ENCODE data around the gene MGLL. TPM values are rescaled to one million over a fixed set of nuclear protein-coding genes. Genes with fewer than 3 reads are reported as not detected.

The MGLL gene
- total and polyA plus RNA-seq, 2 donors = 23.4 to 83.0 TPM

- Histone ChIP-seq H3K4me1 (ENCODE audit: insufficient read depth) (no peaks in the 10 kb centered on the region), H3K36me3 (ENCODE audit: insufficient read depth) (no peaks in the 10 kb centered on the region), H3K4me3 (ENCODE audit: low read depth, low read length) (no peak overlapping the region), H3K27ac (ENCODE audit: low read depth) (no peak overlapping the region)
- no peak for DNase-seq (ENCODE audit: extremely low spot score)
- WGBS = 83% methylated on average over 8 of the region's 8 CpGs
Observed at GRCh38 chr3:127764301-127764700, 58.0 kb downstream of the MGLL start.

GRCh38 chr3:127763816-127764215 is 58.5 kb downstream of the MGLL start:
- Histone ChIP-seq H3K36me3 (ENCODE audit: insufficient read depth) (no peaks in the 10 kb centered on the region), H3K4me3 (ENCODE audit: low read depth, low read length) (no peak overlapping the region), H3K27ac (ENCODE audit: low read depth) (no peak overlapping the region), H3K4me1 (ENCODE audit: insufficient read depth) (no peaks in the 10 kb centered on the region)
- DNase-seq (ENCODE audit: extremely low spot score) = no peak
- WGBS = 47% methylated on average over 7 of the region's 7 CpGs

- Histone ChIP-seq H3K4me3 (ENCODE audit: low read depth, low read length) (no peak overlapping the region), H3K27ac (ENCODE audit: low read depth) (no peak overlapping the region), H3K36me3 (ENCODE audit: insufficient read depth) (no peaks in the 10 kb centered on the region), H3K4me1 (ENCODE audit: insufficient read depth) (no peaks in the 10 kb centered on the region)
- 83% methylated on average over 8 of the region's 8 CpGs for WGBS
- no peak for DNase-seq (ENCODE audit: extremely low spot score)
Observed at GRCh38 chr3:127763337-127763736, 59.0 kb downstream of the MGLL start.

GRCh38 chr3:127762787-127763105 is 59.6 kb downstream of the MGLL start:
- Histone ChIP-seq H3K36me3 (ENCODE audit: insufficient read depth) (no peaks in the 10 kb centered on the region), H3K27ac (ENCODE audit: low read depth) (no peak overlapping the region), H3K4me3 (ENCODE audit: low read depth, low read length) (no peak overlapping the region), H3K4me1 (ENCODE audit: insufficient read depth) (no peaks in the 10 kb centered on the region)
- WGBS = 93% methylated on average over 1 of the region's 1 CpG
- DNase-seq (ENCODE audit: extremely low spot score) = no peak

GRCh38 chr3:127762077-127762786 is 60.1 kb downstream of the MGLL start:
- DNase-seq (ENCODE audit: extremely low spot score) = no peak
- Histone ChIP-seq H3K4me3 (ENCODE audit: low read depth, low read length) (no peak overlapping the region), H3K36me3 (ENCODE audit: insufficient read depth) (no peaks in the 10 kb centered on the region), H3K27ac (ENCODE audit: low read depth) (no peak overlapping the region), H3K4me1 (ENCODE audit: insufficient read depth) (no peaks in the 10 kb centered on the region)
- 30% methylated on average over 15 of the region's 15 CpGs for WGBS

- 76% methylated on average over 12 of the region's 12 CpGs for WGBS
- no peak for DNase-seq (ENCODE audit: extremely low spot score)
- no peaks in the 10 kb centered on the region for H3K4me1 ChIP-seq (ENCODE audit: insufficient read depth)
- no peak overlapping the region for H3K27ac ChIP-seq (ENCODE audit: low read depth)
- no peaks in the 10 kb centered on the region for H3K36me3 ChIP-seq (ENCODE audit: insufficient read depth)
- no peak overlapping the region for H3K4me3 ChIP-seq (ENCODE audit: low read depth, low read length)
Observed at GRCh38 chr3:127761441-127761801, 60.9 kb downstream of the MGLL start.

GRCh38 chr3:127760791-127761440 is 61.4 kb downstream of the MGLL start:
- no peak overlapping the region for H3K4me3 ChIP-seq (ENCODE audit: low read depth, low read length)
- no peak overlapping the region for H3K27ac ChIP-seq (ENCODE audit: low read depth)
- peaks cover 1% of the 10 kb centered on the region for H3K4me1 ChIP-seq (ENCODE audit: insufficient read depth)
- no peaks in the 10 kb centered on the region for H3K36me3 ChIP-seq (ENCODE audit: insufficient read depth)
- 83% methylated on average over 13 of the region's 13 CpGs for WGBS
- DNase-seq (ENCODE audit: extremely low spot score) = no peak

- H3K27ac ChIP-seq (ENCODE audit: low read depth) = no peak overlapping the region
- H3K36me3 ChIP-seq (ENCODE audit: insufficient read depth) = no peaks in the 10 kb centered on the region
- no peak overlapping the region for H3K4me3 ChIP-seq (ENCODE audit: low read depth, low read length)
- 67% methylated on average over 14 of the region's 14 CpGs for WGBS
- DNase-seq (ENCODE audit: extremely low spot score) = no peak
- peaks cover 1% of the 10 kb centered on the region for H3K4me1 ChIP-seq (ENCODE audit: insufficient read depth)
Observed at GRCh38 chr3:127760361-127760760, 62.0 kb downstream of the MGLL start.

- 72% methylated on average over 8 of the region's 8 CpGs for WGBS
- Histone ChIP-seq H3K27ac (ENCODE audit: low read depth) (no peak overlapping the region), H3K4me1 (ENCODE audit: insufficient read depth) (peaks cover 1% of the 10 kb centered on the region), H3K36me3 (ENCODE audit: insufficient read depth) (no peaks in the 10 kb centered on the region), H3K4me3 (ENCODE audit: low read depth, low read length) (no peak overlapping the region)
- no peak for DNase-seq (ENCODE audit: extremely low spot score)
Observed at GRCh38 chr3:127759826-127760225, 62.5 kb downstream of the MGLL start.

GRCh38 chr3:127758013-127758412 is 64.3 kb downstream of the MGLL start:
- 94% methylated on average over 3 of the region's 3 CpGs for WGBS
- peaks cover 1% of the 10 kb centered on the region for H3K4me1 ChIP-seq (ENCODE audit: insufficient read depth)
- no peaks in the 10 kb centered on the region for H3K36me3 ChIP-seq (ENCODE audit: insufficient read depth)
- no peak for DNase-seq (ENCODE audit: extremely low spot score)
- H3K27ac ChIP-seq (ENCODE audit: low read depth) = peak overlapping the region; percentile 11
- H3K4me3 ChIP-seq (ENCODE audit: low read depth, low read length) = no peak overlapping the region

- H3K36me3 ChIP-seq (ENCODE audit: insufficient read depth) = no peaks in the 10 kb centered on the region
- H3K4me1 ChIP-seq (ENCODE audit: insufficient read depth) = peaks cover 1% of the 10 kb centered on the region
- no peak overlapping the region for H3K4me3 ChIP-seq (ENCODE audit: low read depth, low read length)
- no peak overlapping the region for H3K27ac ChIP-seq (ENCODE audit: low read depth)
- WGBS = 93% methylated on average over 12 of the region's 12 CpGs
- DNase-seq (ENCODE audit: extremely low spot score) = no peak
Observed at GRCh38 chr3:127755305-127755681, 67.0 kb downstream of the MGLL start.

- H3K27ac ChIP-seq (ENCODE audit: low read depth) = no peak overlapping the region
- DNase-seq (ENCODE audit: extremely low spot score) = no peak
- 87% methylated on average over 34 of the region's 34 CpGs for WGBS
Observed at GRCh38 chr3:127754411-127755304, 67.7 kb downstream of the MGLL start.

GRCh38 chr3:127753898-127754410 is 68.4 kb downstream of the MGLL start:
- WGBS = 92% methylated on average over 8 of the region's 8 CpGs
- no peak for DNase-seq (ENCODE audit: extremely low spot score)
- no peaks in the 10 kb centered on the region for H3K36me3 ChIP-seq (ENCODE audit: insufficient read depth)
- H3K27ac ChIP-seq (ENCODE audit: low read depth) = no peak overlapping the region
- H3K4me1 ChIP-seq (ENCODE audit: insufficient read depth) = peaks cover 1% of the 10 kb centered on the region
- H3K4me3 ChIP-seq (ENCODE audit: low read depth, low read length) = no peak overlapping the region

More at GRCh38 chr3:127754411-127755304, 67.7 kb downstream of the MGLL start:
- H3K36me3 ChIP-seq (ENCODE audit: insufficient read depth) = no peaks in the 10 kb centered on the region
- no peak overlapping the region for H3K4me3 ChIP-seq (ENCODE audit: low read depth, low read length)
- H3K4me1 ChIP-seq (ENCODE audit: insufficient read depth) = peaks cover 1% of the 10 kb centered on the region

GRCh38 chr3:127753338-127753737 is 69.0 kb downstream of the MGLL start:
- DNase-seq (ENCODE audit: extremely low spot score) = no peak
- H3K36me3 ChIP-seq (ENCODE audit: insufficient read depth) = no peaks in the 10 kb centered on the region
- H3K4me1 ChIP-seq (ENCODE audit: insufficient read depth) = peaks cover 1% of the 10 kb centered on the region
- no peak overlapping the region for H3K27ac ChIP-seq (ENCODE audit: low read depth)
- WGBS = 85% methylated on average over 7 of the region's 7 CpGs
- H3K4me3 ChIP-seq (ENCODE audit: low read depth, low read length) = no peak overlapping the region

Measured in urinary bladder (tissue), 4 donors.